IPS-NIHi11 (cell line): ENCODE results near the gene CCDC201.

ENCODE experiments used
- DNase-seq: peaks from one replicate; pipeline ENCODE4 v3.0.0; 2012; ENCODE audit warnings: mixed read lengths, low spot score

Gene CCDC201, protein sequence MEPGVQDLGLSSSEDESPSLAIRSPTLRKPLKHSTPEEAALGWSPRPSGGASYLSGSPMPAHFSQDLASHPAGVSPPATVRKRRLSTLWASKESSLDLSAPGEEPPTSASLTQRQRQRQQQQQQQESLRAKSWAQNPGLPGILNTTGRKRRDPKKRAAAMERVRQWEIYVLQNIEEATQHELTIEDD

DNA sequence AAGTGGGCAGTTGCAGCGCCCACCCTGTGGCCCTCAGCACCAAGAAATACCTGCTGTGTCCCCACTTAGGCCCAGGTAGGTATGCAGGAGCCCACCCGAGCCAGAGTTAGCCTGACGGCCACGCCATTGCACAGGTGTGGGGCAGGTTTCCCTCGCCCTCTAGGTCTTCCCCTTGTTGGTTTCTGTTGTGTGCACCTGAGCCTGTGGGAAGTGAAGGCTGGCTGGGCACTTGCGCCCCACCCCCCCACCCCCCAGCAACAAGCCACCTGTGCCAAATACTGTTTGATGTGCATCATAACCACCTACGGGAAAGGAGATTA is at the start of gene CCDC201:
Gene CCDC201, minus strand, starts transcription at position 48 of the 320 bp plus-strand sequence. CDS start 75 bp downstream, outside the sequence.
- DNase-seq, result no peak

DNA sequence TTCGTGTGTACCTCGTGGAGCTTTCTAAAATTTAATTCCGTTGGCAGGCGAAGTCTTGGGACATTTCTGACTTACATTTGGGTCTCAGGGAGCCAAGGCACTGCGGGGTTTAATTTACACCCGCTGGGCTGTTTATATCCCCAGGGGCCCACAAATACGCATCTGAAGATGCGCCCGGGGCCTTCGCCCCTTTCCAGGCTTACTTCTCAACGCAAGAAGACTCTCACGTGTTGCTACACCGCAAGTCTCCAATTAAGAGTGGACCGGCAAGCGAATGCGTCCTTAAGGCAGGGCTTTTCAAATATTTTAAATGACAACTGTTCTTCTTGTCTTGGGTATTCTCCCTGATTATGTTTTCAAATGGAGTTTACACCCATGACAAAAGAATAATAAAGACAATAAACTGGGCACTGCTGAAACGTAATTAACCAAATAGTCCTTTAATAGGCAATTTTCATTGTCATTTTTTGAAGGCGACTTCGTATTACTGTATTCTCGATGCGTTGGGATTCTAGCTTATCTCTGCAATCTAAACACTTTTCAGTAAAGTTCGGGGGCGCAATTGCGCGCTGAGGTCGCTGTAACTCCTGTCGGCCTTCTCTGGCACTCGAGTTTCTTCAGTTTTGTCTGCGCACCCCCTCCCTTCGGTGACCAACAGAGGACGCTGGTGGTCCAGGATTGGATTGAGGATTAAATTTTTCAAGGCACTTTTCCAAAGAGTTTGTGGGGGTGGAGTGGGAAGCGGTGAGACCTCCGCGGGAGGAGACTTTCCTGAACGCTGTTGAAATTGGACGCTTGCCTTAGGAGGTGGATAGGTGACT is 49.0 kb upstream of the CCDC201 start:
- DNase-seq, result peak; percentile 54

DNA sequence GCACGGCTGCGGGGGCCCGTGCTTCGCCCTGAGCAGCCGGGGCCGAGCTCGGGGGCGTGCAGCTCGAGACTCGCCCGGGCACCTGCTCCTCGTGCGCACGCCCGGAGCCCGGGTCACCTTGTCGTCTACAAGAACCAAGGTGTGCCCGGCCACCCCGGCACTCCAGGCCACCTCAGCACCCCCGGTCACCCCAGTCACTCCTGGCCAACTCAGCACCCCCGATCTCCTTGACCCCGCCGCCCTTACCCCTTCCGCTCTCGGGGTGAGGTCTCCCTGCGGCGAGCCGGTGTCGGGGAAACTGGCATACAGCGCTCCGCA is 48.5 kb upstream of the CCDC201 start:
- DNase-seq, result no peak

DNA sequence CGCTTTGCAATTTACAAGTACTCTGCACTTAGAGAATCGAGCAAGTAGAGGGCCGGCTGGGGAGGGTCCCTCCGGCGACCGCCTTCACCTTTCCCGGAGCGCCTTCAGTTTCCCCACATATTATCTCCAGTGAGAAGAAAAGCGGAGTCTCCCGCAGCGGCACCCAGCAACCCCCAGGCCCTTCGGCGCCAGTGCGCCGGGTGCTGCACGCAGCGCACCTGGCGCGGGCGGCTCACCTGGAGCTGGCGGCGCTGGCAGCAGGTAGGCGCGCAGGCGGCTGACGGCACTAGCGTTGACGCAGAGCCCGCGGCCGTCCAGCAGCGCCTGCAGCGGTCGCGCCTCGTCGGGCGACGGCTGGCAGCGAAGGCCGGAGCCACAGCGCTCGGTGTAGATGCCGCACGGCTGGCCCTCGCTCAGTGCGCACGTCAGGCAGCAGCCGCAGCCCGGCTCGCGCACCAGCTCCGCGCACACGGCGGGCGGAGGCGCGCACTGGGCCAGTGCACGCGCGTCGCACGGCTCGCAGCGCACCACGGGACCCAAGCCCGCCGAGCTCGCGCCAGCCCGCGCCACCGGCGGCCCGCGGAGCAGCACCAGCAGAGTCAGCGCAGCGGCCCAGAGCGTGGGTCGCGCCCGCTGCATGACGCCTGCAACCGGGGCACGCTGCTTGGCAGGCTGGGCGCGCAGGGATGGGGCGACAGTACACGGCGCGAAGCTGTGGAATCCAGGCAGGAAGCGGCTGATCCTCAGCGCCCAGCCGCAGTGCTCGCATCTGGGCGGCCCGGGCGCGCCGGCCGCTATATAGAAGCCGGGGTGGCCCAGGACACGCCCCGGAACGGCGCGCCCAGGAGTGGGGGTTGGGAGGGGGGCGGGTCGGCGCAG is 47.9 kb upstream of the CCDC201 start, which contains the start of gene IGFBP3:
Gene IGFBP3, minus strand, starts transcription at position 771 of the 879 bp plus-strand sequence. Its CDS starts 132 bp downstream, at position 639.
- peak; percentile 81 for DNase-seq

DNA sequence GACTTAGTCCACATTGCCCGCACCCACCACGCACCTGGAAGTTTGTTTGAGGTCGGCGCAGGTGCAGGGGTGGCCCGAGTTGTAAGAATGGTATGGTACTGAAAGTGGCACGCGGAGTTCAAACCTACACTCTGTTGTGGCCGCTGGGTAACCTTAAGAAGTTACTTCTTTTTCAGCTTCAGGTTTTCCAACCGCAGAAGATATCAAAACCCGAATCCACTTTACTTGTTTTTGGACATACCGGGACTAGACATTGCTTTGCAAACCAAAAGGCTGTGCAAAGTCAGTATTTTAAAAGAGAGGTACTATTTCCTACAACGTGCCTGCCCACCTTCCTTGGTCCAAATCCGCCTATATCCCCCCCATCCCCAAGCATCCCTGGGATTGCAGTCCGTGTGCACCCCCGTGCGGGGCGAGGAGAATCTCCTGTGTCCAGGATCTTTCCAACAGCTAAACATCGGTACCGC is 47.1 kb upstream of the CCDC201 start:
- no peak for DNase-seq

DNA sequence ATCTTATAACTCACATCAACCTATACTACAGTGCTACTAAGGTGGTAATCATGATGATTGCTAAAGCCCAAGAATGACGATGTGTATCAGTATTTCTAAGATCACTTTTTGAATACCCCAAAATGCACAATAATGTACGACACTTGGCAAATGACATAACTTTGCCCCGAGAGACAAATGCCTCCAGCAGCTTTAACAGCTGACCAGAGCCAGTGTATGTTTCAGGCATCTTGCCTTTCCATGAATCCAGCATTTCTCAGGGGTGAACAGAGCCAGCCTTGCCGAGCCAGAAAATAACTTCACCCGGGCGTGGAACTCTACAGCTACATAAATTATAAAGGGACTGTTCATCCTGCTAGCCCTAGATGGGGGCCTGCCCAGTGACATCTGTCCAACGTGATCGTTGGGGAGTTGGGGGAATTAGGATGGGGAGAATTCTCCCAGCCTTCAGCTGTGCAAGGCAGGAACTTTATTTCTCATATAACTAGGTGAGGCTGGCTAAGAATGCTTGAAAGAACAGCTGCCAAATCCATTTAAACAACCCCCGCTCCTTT is 46.4 kb upstream of the CCDC201 start:
- no peak for DNase-seq

DNA sequence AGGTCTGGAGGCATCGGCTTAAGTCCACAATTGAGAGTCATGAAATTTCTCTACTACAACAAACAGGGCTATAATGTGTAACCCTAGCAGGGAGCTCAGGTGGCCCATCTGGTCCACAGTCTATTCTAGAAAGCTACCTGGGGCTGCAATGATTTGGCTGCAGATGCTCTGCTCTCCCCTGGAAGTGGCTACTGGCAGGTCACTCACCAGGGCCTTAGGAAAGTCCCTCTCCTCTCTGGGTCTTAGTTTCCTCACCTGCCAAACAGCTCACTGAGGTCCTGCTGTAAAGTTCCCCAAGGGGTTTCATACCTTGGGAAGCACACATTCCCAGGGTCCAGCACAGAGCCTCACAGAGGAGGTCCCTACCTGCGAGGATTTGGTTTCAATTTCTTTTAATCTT is 45.7 kb upstream of the CCDC201 start:
- DNase-seq, result no peak

DNA sequence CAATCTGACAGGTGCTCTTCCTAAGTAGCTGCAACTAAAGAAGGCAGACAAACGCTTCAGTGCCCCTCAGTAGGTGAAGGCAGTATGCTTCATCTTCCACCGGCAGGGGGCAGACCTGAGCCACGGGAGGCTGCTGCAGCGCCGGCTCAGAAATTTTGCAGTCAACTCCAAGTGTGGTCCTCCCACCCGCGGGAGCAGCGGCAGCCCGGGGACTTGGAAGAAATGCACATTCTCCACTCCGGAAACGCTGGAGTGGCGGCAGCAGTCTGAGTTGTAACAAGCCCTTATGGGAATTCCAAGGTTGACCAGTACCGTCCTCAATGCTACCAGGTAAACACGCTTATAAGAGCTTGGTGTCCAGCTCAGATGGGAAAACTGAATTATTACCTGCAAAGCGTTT is 44.8 kb upstream of the CCDC201 start:
- peak; percentile 75 for DNase-seq

DNA sequence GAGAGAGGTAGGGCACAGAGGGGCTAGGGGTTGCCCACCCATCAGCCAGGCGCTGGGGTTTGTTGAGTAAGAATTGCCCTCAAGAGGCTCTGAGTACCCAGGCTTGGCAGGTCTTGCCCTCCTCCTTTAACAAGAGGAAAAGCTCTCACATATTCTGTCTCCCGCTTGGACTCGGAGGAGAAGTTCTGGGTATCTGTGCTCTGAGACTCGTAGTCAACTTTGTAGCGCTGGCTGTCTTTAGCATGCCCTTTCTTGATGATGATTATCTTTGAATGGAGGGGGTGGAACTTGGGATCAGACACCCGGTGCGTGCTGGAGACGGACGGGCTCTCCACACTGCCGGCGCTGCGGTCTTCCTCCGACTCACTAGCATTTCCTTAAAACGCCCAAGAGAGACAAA is 44.2 kb upstream of the CCDC201 start:
- no peak for DNase-seq

DNA sequence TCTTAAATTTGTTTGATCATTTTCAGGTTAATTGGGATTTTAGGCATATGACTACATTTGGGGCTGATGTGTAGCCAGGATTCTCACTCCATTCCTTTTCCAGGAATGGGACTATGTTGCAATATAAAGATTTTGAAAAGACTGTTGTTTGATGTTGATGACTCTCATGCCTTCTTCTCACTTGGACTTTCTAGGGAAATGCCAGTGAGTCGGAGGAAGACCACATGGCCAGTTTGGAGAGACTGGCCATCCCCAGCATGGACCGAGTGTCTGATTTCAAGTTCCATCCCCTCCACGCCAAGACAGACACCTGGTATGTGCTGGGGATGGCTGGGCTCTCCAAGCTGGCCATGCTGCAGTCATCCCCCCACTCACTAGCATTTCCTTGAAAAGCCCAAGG is 42.7 kb upstream of the CCDC201 start:
- no peak for DNase-seq

DNA sequence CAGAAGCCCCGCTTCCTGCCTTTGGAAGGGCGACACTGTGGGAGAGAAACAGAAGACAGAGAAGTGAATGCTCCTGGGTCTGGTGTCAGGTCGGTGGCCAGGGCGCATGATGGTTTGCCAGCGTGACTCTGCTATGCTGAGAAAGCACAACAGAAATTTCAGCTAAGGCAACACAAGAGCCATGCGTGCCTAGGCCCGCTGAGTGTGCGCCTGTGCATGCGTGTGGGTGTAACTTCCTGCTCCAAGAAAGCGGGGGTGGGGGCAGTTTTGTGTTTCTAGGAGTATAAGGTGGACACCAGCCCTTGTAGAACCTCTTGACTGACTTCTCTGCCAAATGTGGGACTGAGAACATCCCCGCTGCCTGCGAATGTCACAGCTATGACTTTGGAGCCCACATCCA is 42.0 kb upstream of the CCDC201 start:
- DNase-seq, result no peak

DNA sequence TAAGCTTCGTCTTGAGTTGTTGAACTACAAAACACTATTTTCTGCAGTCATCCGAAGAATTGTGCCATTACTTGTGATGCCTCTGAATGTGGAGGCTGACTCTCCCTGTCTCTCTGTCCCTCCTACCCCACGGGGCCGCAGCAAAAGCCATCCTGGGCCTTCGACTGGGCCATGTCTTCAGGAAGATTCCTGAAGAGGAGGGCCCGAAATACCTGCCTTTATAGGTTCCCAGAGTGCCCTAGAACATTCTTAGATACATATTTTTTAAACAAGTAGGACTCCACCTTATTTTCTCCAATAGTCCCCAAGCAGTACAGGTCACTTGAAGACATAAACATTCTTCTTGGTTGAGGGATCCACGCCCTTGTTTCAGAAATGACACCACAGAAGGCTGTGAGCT is 40.1 kb upstream of the CCDC201 start:
- DNase-seq, result no peak

DNA sequence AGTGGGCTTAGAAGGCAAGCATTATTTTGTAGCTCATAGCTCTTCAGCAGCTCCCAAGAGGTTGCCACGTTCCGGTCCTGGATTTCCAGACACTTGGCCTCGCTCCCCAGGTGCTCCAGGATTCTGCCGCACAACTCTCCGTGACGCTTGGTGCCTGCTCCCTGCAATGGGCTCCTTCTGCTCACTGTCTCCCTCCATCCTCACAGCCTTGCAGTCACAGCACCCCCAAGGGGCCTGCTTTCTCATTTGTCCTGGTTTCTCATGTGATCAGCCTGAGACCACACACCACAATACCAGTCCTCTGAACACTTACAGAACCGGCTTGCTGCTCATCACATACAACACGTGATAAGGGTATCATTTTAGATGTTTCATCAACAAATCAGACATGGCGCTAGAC is 38.4 kb upstream of the CCDC201 start:
- no peak for DNase-seq

DNA sequence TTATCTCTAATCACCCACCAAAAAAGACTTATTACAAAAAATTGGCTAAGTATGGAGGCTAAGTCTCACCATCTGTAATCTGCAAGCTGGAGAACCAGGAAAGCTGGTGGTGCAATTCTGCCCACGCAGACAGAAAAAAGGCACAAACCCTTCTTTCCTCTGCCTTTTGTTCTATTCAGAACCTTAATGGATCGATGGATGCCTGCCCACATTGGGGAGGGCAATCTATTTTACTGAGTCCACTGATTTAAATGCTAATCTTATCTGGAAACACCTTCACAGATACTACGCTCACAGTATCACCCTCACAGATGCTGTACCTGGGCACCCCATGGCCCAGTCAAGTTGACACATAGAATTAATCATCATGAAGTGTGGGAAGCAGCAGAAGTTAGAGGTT is 38.0 kb upstream of the CCDC201 start:
- DNase-seq, result no peak

DNA sequence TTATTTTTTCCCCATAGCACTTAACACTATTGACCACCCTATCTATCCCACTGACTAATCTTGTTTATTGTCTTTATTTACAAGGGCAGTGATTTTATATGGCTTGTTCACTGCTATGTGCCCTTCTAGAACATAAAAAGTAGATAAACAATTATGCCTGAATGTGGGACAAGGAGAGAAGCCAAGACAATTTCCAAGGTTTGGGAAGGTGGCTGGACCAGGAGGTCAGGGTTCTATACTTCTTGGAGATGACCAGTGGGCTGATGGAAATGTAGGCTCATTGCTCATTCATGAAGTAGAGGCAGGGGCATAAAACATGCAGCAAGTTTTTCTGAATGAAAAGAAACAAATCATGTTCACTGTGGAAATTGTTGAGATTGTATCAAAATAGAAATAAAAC is 36.7 kb upstream of the CCDC201 start:
- no peak for DNase-seq

DNA sequence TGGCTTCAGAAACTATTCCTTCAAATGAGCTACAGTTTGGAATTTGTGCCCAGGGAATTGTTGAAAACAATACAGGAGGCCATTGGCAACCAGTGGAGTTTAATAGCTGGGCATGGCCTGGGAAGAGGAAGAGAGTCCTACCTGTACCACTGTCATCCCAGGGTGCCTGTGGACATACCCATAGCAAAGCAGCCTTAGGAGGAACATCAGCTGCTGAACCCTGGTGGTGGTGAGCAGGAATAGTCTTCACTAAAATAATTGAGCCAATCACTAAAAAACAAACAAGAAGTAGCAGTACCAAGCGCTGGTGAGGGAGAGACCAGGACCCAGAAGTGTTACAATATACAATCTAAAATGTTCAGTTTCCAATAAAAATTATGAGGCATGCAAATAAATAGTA is 29.9 kb upstream of the CCDC201 start:
- DNase-seq, result no peak

DNA sequence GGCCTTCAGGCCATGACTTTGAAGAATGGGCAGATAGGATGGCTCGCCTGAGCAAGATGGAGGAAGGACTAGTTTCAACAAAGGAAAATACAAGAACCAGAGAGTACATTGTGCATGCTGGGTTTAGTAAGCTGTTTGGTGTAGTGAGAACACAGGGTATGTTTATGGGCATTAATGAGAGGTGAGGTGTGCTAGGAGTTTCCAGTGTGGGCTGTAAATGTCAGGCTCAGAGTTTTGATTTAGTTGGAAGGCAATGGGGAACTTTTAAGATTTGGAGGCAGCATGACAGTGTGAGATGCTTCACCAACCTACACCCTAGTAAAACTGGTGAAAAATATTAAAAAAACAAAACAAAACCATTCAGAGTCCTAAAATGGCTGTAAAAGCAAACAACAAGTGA is 28.7 kb upstream of the CCDC201 start:
- no peak for DNase-seq

DNA sequence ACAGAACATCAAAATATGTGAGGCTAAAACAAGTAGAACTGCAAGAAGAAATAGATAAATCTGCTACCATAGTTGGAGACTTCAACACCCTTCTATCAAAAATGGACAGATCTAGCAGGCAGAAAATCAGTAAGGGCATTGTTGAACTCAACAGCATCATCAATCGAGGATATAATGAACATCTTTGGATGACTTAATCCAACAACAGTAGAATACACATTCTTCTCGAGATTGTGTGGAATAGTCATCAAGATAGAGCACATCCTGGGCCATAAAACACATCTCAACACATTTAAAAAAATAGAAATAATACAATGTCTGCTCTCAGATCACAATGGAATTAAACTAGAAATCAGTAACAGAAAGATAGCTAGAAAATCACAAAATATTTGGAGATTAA is 25.3 kb upstream of the CCDC201 start:
- no peak for DNase-seq

DNA sequence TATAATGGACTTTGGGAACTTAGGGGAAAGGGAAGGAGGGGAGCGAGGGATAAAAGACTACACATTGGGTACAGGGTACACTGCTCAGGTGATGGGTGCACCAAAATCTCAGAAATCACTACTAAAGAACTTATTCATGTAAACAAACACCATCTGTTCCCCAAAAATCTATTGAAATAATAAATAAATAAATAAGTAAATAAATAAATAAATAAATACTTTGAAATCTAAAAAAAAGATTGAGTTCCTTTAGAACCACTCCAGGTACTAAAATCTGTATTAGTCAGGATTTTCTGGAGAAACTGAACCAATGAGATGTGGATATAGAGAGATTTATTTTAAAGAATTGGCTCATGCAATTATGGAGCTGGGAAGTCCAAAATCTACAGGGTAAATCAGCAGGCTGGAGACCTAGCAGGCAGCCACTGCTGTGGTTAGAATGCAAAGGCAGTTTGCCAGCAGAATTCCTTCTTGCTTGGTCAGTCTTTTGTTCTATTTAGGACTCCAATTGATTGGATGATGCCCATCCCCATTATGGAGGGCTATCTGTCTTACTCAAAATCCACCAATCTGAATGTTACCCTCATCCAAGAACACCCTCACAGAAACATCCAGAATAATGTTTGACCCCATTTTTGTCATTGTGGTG is 24.3 kb upstream of the CCDC201 start:
- DNase-seq, result no peak

DNA sequence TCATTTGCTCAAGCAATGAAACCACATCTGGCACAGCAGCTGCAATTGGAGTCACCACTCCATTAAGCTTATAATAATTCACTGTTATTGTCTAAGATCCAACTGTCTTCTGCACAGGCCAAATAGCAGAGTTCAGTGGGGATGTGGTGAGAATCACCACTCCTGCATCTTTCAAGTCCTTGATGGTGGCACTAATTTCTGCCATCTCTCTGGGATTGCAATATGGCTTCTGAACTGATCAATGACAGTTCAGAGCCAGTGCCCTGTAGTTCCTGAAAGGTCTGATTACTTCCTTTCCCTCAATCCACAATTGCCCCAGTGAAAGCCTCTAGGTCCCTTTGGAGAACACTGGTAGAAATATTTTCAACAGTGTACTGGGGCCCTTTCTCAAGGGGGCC is 21.8 kb upstream of the CCDC201 start:
- DNase-seq, result no peak

DNA sequence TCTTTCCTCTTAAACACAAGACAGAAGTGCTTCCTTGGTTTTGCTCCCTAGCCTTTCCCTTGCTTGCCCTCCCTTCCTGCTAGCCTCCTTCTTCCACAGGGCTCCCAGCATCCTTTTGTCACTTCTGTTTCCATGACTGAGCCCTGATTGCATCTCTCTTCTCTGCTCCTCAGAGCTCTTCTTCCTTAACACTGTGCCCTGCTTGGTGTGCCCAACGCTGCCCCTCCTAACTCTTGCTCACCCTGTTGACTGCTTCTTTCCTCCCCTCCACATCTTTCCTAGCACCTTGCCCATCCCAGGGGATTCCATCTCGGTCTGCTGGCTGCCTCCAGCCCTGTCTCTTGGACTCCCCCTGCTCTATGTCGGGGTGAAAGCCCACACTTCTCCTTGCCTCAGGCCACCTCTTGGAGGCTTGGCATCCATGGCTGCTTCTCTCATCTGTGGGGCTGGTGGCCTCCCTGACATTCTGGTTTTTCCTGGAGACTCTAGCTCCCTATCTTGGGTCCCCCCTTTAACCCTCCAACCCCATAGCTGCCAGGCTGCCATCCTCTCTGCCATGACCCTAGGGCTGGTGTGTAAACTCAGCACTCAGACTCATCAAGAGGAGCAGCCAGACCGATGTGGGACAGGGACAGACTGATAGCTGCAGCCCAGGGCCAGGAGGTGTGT is 21.2 kb upstream of the CCDC201 start:
- DNase-seq, result no peak
